ENCODE measurements around the gene ANO3.

DNA sequence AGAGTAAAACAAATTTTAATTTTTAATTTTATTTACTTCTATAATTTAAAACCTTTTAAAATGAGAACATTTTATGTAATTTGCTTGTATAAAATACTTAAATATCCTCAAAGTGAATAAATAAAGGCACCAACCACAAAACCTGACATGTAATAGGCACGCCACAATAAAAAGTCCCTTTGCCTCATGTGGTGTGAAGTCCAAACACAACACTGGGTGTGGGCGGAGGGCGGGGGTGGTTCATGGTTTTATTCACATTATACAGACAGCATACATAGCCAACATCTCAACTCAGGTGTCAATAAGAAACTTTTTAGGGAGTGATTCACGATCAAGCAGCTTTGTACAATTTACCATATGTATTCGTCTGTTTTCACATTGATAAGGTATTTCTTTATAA is 107.9 kb downstream of the ANO3 start:
- TF ChIP-seq, protein P1, sequence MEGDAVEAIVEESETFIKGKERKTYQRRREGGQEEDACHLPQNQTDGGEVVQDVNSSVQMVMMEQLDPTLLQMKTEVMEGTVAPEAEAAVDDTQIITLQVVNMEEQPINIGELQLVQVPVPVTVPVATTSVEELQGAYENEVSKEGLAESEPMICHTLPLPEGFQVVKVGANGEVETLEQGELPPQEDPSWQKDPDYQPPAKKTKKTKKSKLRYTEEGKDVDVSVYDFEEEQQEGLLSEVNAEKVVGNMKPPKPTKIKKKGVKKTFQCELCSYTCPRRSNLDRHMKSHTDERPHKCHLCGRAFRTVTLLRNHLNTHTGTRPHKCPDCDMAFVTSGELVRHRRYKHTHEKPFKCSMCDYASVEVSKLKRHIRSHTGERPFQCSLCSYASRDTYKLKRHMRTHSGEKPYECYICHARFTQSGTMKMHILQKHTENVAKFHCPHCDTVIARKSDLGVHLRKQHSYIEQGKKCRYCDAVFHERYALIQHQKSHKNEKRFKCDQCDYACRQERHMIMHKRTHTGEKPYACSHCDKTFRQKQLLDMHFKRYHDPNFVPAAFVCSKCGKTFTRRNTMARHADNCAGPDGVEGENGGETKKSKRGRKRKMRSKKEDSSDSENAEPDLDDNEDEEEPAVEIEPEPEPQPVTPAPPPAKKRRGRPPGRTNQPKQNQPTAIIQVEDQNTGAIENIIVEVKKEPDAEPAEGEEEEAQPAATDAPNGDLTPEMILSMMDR (IDR thresholded peaks at IDR 0.05; ENCODE audit: low read depth, low read length), result no peak
- TF ChIP-seq EZH2phosphoT487 (IDR thresholded peaks at IDR 0.05; ENCODE audit: low read depth), result no peak
